Kidney epithelial cell (primary cell): Measurements from ENCODE around the gene TLE5. TPM values are rescaled to one million over a fixed set of nuclear protein-coding genes. Genes with fewer than 3 reads are reported as not detected.

Experiments used
- DNase-seq: peaks from one replicate; pipeline ENCODE4 v3.0.0-alpha.2; 2010; ENCODE audit warnings: low read depth
- H3K27me3 ChIP-seq: 2 replicates; pipeline ENCODE4 v1.6.0; 2011; ENCODE audit warnings: low read length; ENCODE audit not compliant: control insufficient read depth, insufficient read depth
- H3K36me3 ChIP-seq: 2 replicates; pipeline ENCODE4 v1.5.1; 2011; ENCODE audit warnings: low read length; ENCODE audit not compliant: control insufficient read depth, insufficient read depth
- H3K4me3 ChIP-seq: 2 replicates; pipeline ENCODE4 v1.5.1; 2011; ENCODE audit warnings: low read depth, mild to moderate bottlenecking, control low read depth, low read length
- CTCF ChIP-seq: IDR thresholded peaks from 2 replicates; pipeline ENCODE4 v1.5.1; 2011; ENCODE audit warnings: mild to moderate bottlenecking, moderate library complexity, low read length, control low read depth, inconsistent platforms; ENCODE audit not compliant: insufficient read depth, poor library complexity, severe bottlenecking
- total RNA-seq: library from RNA; depleted of rRNA; stranded (reverse); fragments of >200 nt; gene quantifications from 2 replicates; pipeline ENCODE4 v1.2.3, GENCODE V29; 2015

TLE5 gene
- total RNA-seq, 1 donor from 2014 or later, result 353 TPM

GRCh38 chr19:3045191-3045590 lies 17.1 kb downstream of the TLE5 start:
- Histone ChIP-seq H3K4me3 (no peak overlapping the region), H3K27me3 (peaks cover 16% of the 10 kb centered on the region), H3K36me3 (no peaks in the 10 kb centered on the region)
- TF ChIP-seq CTCF, result no peak
- no peak for DNase-seq

DNA sequence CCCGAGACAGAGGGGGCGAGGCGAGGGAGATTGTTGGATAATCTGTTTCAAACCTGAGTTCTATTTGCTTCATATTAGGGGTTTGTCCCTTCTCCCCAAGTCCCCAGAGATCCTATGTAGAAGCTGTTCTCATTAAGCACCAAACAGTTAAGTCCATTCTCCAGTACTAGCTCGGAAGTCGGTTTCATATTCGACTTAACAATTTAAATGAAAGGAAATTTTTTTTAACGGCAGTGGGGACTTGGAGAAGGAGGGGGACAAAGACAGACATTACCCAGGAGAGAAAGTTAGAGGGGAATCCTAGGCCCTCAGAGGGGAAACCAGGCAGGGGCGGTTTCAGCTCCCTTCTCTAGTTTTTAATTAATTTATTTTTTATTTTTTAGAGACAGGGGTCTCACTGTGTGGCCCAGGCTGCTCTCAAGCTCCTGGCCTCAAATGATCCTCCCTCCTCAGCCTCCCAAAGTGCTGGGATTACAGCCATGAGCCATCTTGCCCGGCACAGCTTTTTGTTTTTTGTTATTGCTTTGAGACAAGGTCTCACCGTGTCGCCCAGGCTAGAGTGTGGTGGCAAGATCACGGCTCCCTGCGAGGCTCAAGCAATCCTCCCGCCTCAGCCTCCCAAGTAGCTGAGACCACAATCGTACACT lies 19.6 kb downstream of the TLE5 start:
- Histone ChIP-seq H3K4me3 (no peak overlapping the region), H3K36me3 (no peaks in the 10 kb centered on the region), H3K27me3 (peaks cover 16% of the 10 kb centered on the region)
- no peak for DNase-seq
- no peak for TF ChIP-seq CTCF

- peaks cover 16% of the 10 kb centered on the region for H3K27me3 ChIP-seq
- H3K36me3 ChIP-seq, result no peaks in the 10 kb centered on the region
- DNase-seq, result no peak
- TF ChIP-seq CTCF, result no peak
- H3K4me3 ChIP-seq, result no peak overlapping the region
Observed at GRCh38 chr19:3041761-3042620, 20.3 kb downstream of the TLE5 start.

GRCh38 chr19:3041327-3041726 lies 21.0 kb downstream of the TLE5 start:
- Histone ChIP-seq H3K36me3 (no peaks in the 10 kb centered on the region), H3K4me3 (no peak overlapping the region), H3K27me3 (peaks cover 16% of the 10 kb centered on the region)
- TF ChIP-seq CTCF, result no peak
- no peak for DNase-seq

- Histone ChIP-seq H3K27me3 (peaks cover 14% of the 10 kb centered on the region), H3K36me3 (no peaks in the 10 kb centered on the region), H3K4me3 (no peak overlapping the region)
- TF ChIP-seq CTCF, result no peak
- DNase-seq, result no peak
Observed at GRCh38 chr19:3039641-3040077, 22.6 kb downstream of the TLE5 start.
